RPMI8226 (cell line): Measurements from ENCODE around the gene MRPL44.

Experiments
- DNase-seq: peaks from one replicate; pipeline ENCODE4 v3.0.0-alpha.2; 2015

The MRPL44 gene

GRCh38 chr2:223957092-223957851 lies at the start of gene MRPL44:
Gene MRPL44 (plus strand): TSS chr2:223957463. CDS start chr2:223957473, 10 bp downstream.
- DNase-seq: peak; percentile 94

GRCh38 chr2:223908304-223908998 lies 48.8 kb upstream of the MRPL44 start:
- no peak for DNase-seq

- no peak for DNase-seq
These were observed 48.1 kb upstream of the MRPL44 start for GRCh38 chr2:223909001-223909741.

- no peak for DNase-seq
These were observed 42.9 kb upstream of the MRPL44 start for GRCh38 chr2:223914324-223914723.

GRCh38 chr2:223915071-223915470 lies 42.2 kb upstream of the MRPL44 start:
- DNase-seq: no peak

- no peak for DNase-seq
These were observed 40.9 kb upstream of the MRPL44 start for GRCh38 chr2:223916181-223916920.

GRCh38 chr2:223918671-223919134 lies 38.6 kb upstream of the MRPL44 start:
- no peak for DNase-seq

GRCh38 chr2:223920109-223920508 lies 37.2 kb upstream of the MRPL44 start:
- DNase-seq: no peak

GRCh38 chr2:223921204-223921603 lies 36.1 kb upstream of the MRPL44 start:
- DNase-seq: no peak

- DNase-seq: no peak
These were observed 35.0 kb upstream of the MRPL44 start for GRCh38 chr2:223922308-223922707.

- DNase-seq: no peak
These were observed 33.3 kb upstream of the MRPL44 start for GRCh38 chr2:223923976-223924375.

GRCh38 chr2:223925106-223925505 lies 32.2 kb upstream of the MRPL44 start:
- no peak for DNase-seq

GRCh38 chr2:223928113-223929006 lies 28.9 kb upstream of the MRPL44 start:
- no peak for DNase-seq

- DNase-seq: no peak
These were observed 27.6 kb upstream of the MRPL44 start for GRCh38 chr2:223929571-223930102.

GRCh38 chr2:223930103-223930976 lies 26.9 kb upstream of the MRPL44 start:
- DNase-seq: peak; percentile 5

- DNase-seq: no peak
These were observed 24.2 kb upstream of the MRPL44 start for GRCh38 chr2:223932816-223933800.

GRCh38 chr2:223934870-223935269 lies 22.4 kb upstream of the MRPL44 start:
- no peak for DNase-seq

- DNase-seq: no peak
These were observed 21.7 kb upstream of the MRPL44 start for GRCh38 chr2:223935459-223936125.
